HepG2 (cell line): ENCODE results near the gene TMEM131L. TPM values are rescaled to one million over a fixed set of nuclear protein-coding genes. Genes with fewer than 3 reads are reported as not detected.

Experiments used
- DR1 ChIP-seq: sonication (generic); formaldehyde crosslinking; IDR thresholded peaks from 2 replicates; pipeline ENCODE4 v1.8.0; 2021; ENCODE audit warnings: mild to moderate bottlenecking, missing genetic modification reagents, inconsistent platforms
- GMEB1 ChIP-seq: sonication (generic); formaldehyde crosslinking; IDR thresholded peaks from 2 replicates; pipeline ENCODE4 v1.5.1; 2020; ENCODE audit warnings: missing genetic modification reagents, mild to moderate bottlenecking, borderline replicate concordance
- HNF1A ChIP-seq, 2 experiments: sonication (generic) in 1 of 2; formaldehyde crosslinking in 1 of 2; IDR thresholded peaks; 2 replicates each; pipeline versions ENCODE4 v1.4.0 to v1.6.1; 2016 to 2020; ENCODE audit warnings: borderline replicate concordance in 1 of 2, low read depth in 1 of 2, mild to moderate bottlenecking in 1 of 2, missing genetic modification reagents in 1 of 2
- PRMT3 ChIP-seq: sonication (generic); formaldehyde crosslinking; IDR thresholded peaks from 2 replicates; pipeline ENCODE4 v1.8.1; 2022; ENCODE audit warnings: low read depth, mild to moderate bottlenecking, moderate library complexity, missing genetic modification reagents, borderline replicate concordance
- YEATS2 ChIP-seq: sonication (generic); formaldehyde crosslinking; IDR thresholded peaks from 2 replicates; pipeline ENCODE4 v1.4.0; 2020; ENCODE audit warnings: missing genetic modification reagents, borderline replicate concordance
- ZNF275 ChIP-seq: sonication (generic); formaldehyde crosslinking; IDR thresholded peaks from 2 replicates; pipeline ENCODE4 v1.8.0; 2022; ENCODE audit warnings: missing genetic modification reagents, mild to moderate bottlenecking, inconsistent platforms, borderline replicate concordance
- ZNF879 ChIP-seq: sonication (generic); formaldehyde crosslinking; IDR thresholded peaks from 2 replicates; pipeline ENCODE4 v1.8.1; 2023; ENCODE audit warnings: missing genetic modification reagents
- polyA plus RNA-seq, 8 experiments: library from polyadenylated mRNA; depleted of rRNA in 3 of 8; stranded (reverse) in 7 of 8; unstranded in 1 of 8; fragments of >200 nt; fragmentation: Illumina TruSeq in 4 of 8; extraction: Trizol in 4 of 8; gene quantifications; 2 replicates each; pipeline versions ENCODE4 v1.2.1 to v1.2.3, GENCODE V29; 2011 to 2016; ENCODE audit warnings: low read depth in 4 of 8, missing spikeins in 1 of 8, mixed read lengths in 1 of 8; ENCODE audit not compliant: insufficient read depth in 1 of 8
- total RNA-seq, 5 experiments: library from RNA; depleted of rRNA; stranded (reverse); fragments of >200 nt; fragmentation: Illumina TruSeq; extraction: Trizol; gene quantifications; 2 replicates each; pipeline ENCODE4 v1.2.3, GENCODE V29; 2016; ENCODE audit warnings: low read depth in 1 of 5

TMEM131L gene
- total and polyA plus RNA-seq, 2 of the 13 experiments (the other 11 are each of a cell fraction or from before 2014, with no cell fraction given): 2.2 to 4.5 TPM

GRCh38 chr4:153618833-153619232 lies 152.7 kb downstream of the TMEM131L start (continued):
- TF ChIP-seq HNF1A (IDR thresholded peaks at IDR 0.05; ENCODE audit: low read depth) (no peak), HNF1A (CRISPR knock-in tag; IDR thresholded peaks at IDR 0.05; ENCODE audit: borderline replicate concordance) (no peak), DR1 (CRISPR knock-in tag) (no peak), GMEB1 (CRISPR knock-in tag) (no peak), YEATS2 (CRISPR knock-in tag) (no peak), ZNF879 (CRISPR knock-in tag) (no peak), PRMT3 (CRISPR knock-in tag) (no peak), ZNF275 (CRISPR knock-in tag) (no peak)
